ENCODE measurements around the gene EEF2K. TPM values are rescaled to one million over a fixed set of nuclear protein-coding genes. Genes with fewer than 3 reads are reported as not detected.
A peak's percentile ranks its signal among the peaks of the same experiment; 100 is the strongest.

Gene EEF2K
- total and polyA plus RNA-seq, 2 of the 13 experiments (the other 11 are each of a cell fraction or from before 2014, with no cell fraction given): 22.0 to 23.8 TPM

GRCh38 chr16:22316411-22316811 lies 110.3 kb downstream of the EEF2K start:
- ChIA-PET POLR2A (no interaction called here), CTCF (ENCODE audit: low intra/inter-chr PET ratio, low total read pairs) (no interaction called here)
- in situ Hi-C loops (cut with HindIII; ENCODE audit: extremely low pct_ligation_motif_present, low pct_unique_long_range_greater_than_20kb) (no loop called here), intact Hi-C loops (cut with micrococcal nuclease; ENCODE audit: unreplicated experiment) (no loop called here)
- Histone ChIP-seq H3K9me3 (ENCODE audit: low read length) (no peaks in the 10 kb centered on the region), H3K27ac (ENCODE audit: extremely low read length, insufficient read depth, low read length) (no peak overlapping the region), H3K36me3 (replicated peaks in 1 of 2; ENCODE audit: control insufficient read depth in 1 of 2, insufficient read depth in 2 of 2, low read length in 2 of 2) (peaks cover 62 to 96% of the 10 kb centered on the region in 2 experiments), H3K4me2 (ENCODE audit: low read depth, low read length) (no peak overlapping the region), H3K9ac (ENCODE audit: insufficient read depth, low read depth, low read length) (no peak overlapping the region), H4K20me1 (ENCODE audit: insufficient read depth, low read length) (peaks cover 13% of the 10 kb centered on the region; the same call in 1 of the 2 replicates), H3K79me2 (ENCODE audit: insufficient read depth, low read length) (peaks cover 4% of the 10 kb centered on the region), H3K27me3 (ENCODE audit: control insufficient read depth in 1 of 2, insufficient read depth in 2 of 2, low read length in 2 of 2) (no peaks in the 10 kb centered on the region), H2AFZ (ENCODE audit: low read length) (no peak overlapping the region), H3K4me3 (replicated peaks in 1 of 3; ENCODE audit: insufficient read depth in 1 of 3, low read depth in 2 of 3, low read length in 3 of 3) (no peak overlapping the region), H3K4me1 (ENCODE audit: insufficient read depth, low read length) (0 out of 2 replicates have a peak, but pooled peaks cover 7% of the 10 kb centered on the region)
- no peak for DNase-seq (ENCODE audit: low spot score)
- TF ChIP-seq, protein P1, sequence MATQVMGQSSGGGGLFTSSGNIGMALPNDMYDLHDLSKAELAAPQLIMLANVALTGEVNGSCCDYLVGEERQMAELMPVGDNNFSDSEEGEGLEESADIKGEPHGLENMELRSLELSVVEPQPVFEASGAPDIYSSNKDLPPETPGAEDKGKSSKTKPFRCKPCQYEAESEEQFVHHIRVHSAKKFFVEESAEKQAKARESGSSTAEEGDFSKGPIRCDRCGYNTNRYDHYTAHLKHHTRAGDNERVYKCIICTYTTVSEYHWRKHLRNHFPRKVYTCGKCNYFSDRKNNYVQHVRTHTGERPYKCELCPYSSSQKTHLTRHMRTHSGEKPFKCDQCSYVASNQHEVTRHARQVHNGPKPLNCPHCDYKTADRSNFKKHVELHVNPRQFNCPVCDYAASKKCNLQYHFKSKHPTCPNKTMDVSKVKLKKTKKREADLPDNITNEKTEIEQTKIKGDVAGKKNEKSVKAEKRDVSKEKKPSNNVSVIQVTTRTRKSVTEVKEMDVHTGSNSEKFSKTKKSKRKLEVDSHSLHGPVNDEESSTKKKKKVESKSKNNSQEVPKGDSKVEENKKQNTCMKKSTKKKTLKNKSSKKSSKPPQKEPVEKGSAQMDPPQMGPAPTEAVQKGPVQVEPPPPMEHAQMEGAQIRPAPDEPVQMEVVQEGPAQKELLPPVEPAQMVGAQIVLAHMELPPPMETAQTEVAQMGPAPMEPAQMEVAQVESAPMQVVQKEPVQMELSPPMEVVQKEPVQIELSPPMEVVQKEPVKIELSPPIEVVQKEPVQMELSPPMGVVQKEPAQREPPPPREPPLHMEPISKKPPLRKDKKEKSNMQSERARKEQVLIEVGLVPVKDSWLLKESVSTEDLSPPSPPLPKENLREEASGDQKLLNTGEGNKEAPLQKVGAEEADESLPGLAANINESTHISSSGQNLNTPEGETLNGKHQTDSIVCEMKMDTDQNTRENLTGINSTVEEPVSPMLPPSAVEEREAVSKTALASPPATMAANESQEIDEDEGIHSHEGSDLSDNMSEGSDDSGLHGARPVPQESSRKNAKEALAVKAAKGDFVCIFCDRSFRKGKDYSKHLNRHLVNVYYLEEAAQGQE (IDR thresholded peaks at IDR 0.05; ENCODE audit: borderline replicate concordance in 1 of 2, low read depth in 1 of 2, low read length in 2 of 2): no peak
- TF ChIP-seq ZNF180 (CRISPR knock-in tag; IDR thresholded peaks at IDR 0.05; ENCODE audit: borderline replicate concordance, low read depth) (no peak), ZBTB1 (CRISPR knock-in tag; IDR thresholded peaks at IDR 0.05; ENCODE audit: borderline replicate concordance) (no peak), AGO2 (optimal IDR thresholded peaks at IDR 0.05; ENCODE audit: low read depth, low read length) (peak; percentile 62), POGZ (CRISPR knock-in tag; IDR thresholded peaks at IDR 0.05) (no peak), MTA1 (CRISPR knock-in tag; IDR thresholded peaks at IDR 0.05; ENCODE audit: borderline replicate concordance) (no peak), RBFOX2 (IDR thresholded peaks at IDR 0.05; ENCODE audit: low read depth, low read length) (peak; percentile 31; the same call in 1 of the 2 replicates), ZNF567 (CRISPR knock-in tag; IDR thresholded peaks at IDR 0.05; ENCODE audit: borderline replicate concordance) (no peak), CHCHD3 (CRISPR knock-in tag; IDR thresholded peaks at IDR 0.05) (0 out of 2 replicates have a peak, but pooled peaks have one; percentile 25), PHF8 (CRISPR knock-in tag; IDR thresholded peaks at IDR 0.05) (no peak), ZFX (CRISPR knock-in tag; IDR thresholded peaks at IDR 0.05; ENCODE audit: low read depth) (0 out of 2 replicates have a peak, but pooled peaks have one; percentile 10), NRL (CRISPR knock-in tag; IDR thresholded peaks at IDR 0.05; ENCODE audit: borderline replicate concordance) (no peak), ZNF768 (CRISPR knock-in tag; IDR thresholded peaks at IDR 0.05) (peak; percentile 43; the same call in 1 of the 2 replicates), SMAD1 (CRISPR knock-in tag; IDR thresholded peaks at IDR 0.05; ENCODE audit: borderline replicate concordance, low read depth) (0 out of 2 replicates have a peak, but pooled peaks have one; percentile 55)
- TSS peak; percentile 6 for BruUV-seq (replicated peaks)
- WGBS (ENCODE audit: low lambda C conversion rate): 96% methylated on average over 9 of the region's 9 CpGs
- no peak for FAIRE-seq
- ATAC-seq: peak; percentile 5; the same call in 2 of the 3 replicates

All from HepG2 (cell line).